ENCODE measurements around the gene PARD3B. TPM values are rescaled to one million over a fixed set of nuclear protein-coding genes. Genes with fewer than 3 reads are reported as not detected.

The PARD3B gene
- total RNA-seq, 4 donors from 2014 or later, result 21.8 to 85.6 (median 36.1) TPM

GRCh38 chr2:205115511-205115910, 570.2 kb downstream of the PARD3B start:
- no peaks in the 10 kb centered on the region for H3K9me3 ChIP-seq
- H3K36me3 ChIP-seq, result no peaks in the 10 kb centered on the region
- intact Hi-C loops (cut with DNase I; ENCODE audit: low total_unique reads), result no loop called here
- no peaks in the 10 kb centered on the region for H3K4me1 ChIP-seq
- no peak for DNase-seq
- H3K4me3 ChIP-seq, result no peak overlapping the region
- H3K27ac ChIP-seq, result no peak overlapping the region
- no peak for TF ChIP-seq POLR2A (IDR thresholded peaks at IDR 0.05)
- TF ChIP-seq, protein P1, sequence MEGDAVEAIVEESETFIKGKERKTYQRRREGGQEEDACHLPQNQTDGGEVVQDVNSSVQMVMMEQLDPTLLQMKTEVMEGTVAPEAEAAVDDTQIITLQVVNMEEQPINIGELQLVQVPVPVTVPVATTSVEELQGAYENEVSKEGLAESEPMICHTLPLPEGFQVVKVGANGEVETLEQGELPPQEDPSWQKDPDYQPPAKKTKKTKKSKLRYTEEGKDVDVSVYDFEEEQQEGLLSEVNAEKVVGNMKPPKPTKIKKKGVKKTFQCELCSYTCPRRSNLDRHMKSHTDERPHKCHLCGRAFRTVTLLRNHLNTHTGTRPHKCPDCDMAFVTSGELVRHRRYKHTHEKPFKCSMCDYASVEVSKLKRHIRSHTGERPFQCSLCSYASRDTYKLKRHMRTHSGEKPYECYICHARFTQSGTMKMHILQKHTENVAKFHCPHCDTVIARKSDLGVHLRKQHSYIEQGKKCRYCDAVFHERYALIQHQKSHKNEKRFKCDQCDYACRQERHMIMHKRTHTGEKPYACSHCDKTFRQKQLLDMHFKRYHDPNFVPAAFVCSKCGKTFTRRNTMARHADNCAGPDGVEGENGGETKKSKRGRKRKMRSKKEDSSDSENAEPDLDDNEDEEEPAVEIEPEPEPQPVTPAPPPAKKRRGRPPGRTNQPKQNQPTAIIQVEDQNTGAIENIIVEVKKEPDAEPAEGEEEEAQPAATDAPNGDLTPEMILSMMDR (IDR thresholded peaks at IDR 0.05), result no peak
- no peaks in the 10 kb centered on the region for H3K27me3 ChIP-seq

GRCh38 chr2:205117125-205117524, 571.9 kb downstream of the PARD3B start:
- intact Hi-C loops (cut with DNase I; ENCODE audit: low total_unique reads), result no loop called here
- H3K27ac ChIP-seq, result no peak overlapping the region
- no peak overlapping the region for H3K4me3 ChIP-seq
- no peak for DNase-seq
- no peaks in the 10 kb centered on the region for H3K4me1 ChIP-seq
- TF ChIP-seq POLR2A (IDR thresholded peaks at IDR 0.05), result no peak
- TF ChIP-seq, protein P1 (IDR thresholded peaks at IDR 0.05), result no peak
- no peaks in the 10 kb centered on the region for H3K36me3 ChIP-seq
- no peaks in the 10 kb centered on the region for H3K27me3 ChIP-seq
- no peaks in the 10 kb centered on the region for H3K9me3 ChIP-seq

GRCh38 chr2:205119136-205119535, 573.9 kb downstream of the PARD3B start:
- H3K9me3 ChIP-seq, result no peaks in the 10 kb centered on the region
- intact Hi-C loops (cut with DNase I; ENCODE audit: low total_unique reads), result no loop called here
- no peaks in the 10 kb centered on the region for H3K27me3 ChIP-seq
- no peaks in the 10 kb centered on the region for H3K36me3 ChIP-seq
- DNase-seq, result no peak
- TF ChIP-seq POLR2A (IDR thresholded peaks at IDR 0.05), result no peak
- TF ChIP-seq, protein P1 (IDR thresholded peaks at IDR 0.05), result no peak
- no peak overlapping the region for H3K4me3 ChIP-seq
- no peaks in the 10 kb centered on the region for H3K4me1 ChIP-seq
- H3K27ac ChIP-seq, result no peak overlapping the region

GRCh38 chr2:205128726-205129125, 583.5 kb downstream of the PARD3B start:
- TF ChIP-seq, protein P1 (IDR thresholded peaks at IDR 0.05), result no peak
- no peak for TF ChIP-seq POLR2A (IDR thresholded peaks at IDR 0.05)

GRCh38 chr2:205129531-205129930, 584.3 kb downstream of the PARD3B start:
- Histone ChIP-seq H3K27me3 (no peaks in the 10 kb centered on the region), H3K4me3 (no peak overlapping the region), H3K4me1 (no peaks in the 10 kb centered on the region), H3K36me3 (no peaks in the 10 kb centered on the region), H3K27ac (no peak overlapping the region), H3K9me3 (no peaks in the 10 kb centered on the region)
- TF ChIP-seq, protein P1 (IDR thresholded peaks at IDR 0.05), result no peak
- TF ChIP-seq POLR2A (IDR thresholded peaks at IDR 0.05), result no peak
- intact Hi-C loops (cut with DNase I; ENCODE audit: low total_unique reads), result no loop called here
- DNase-seq, result no peak

More at GRCh38 chr2:205128726-205129125, 583.5 kb downstream of the PARD3B start:
- no peaks in the 10 kb centered on the region for H3K4me1 ChIP-seq
- no peak overlapping the region for H3K4me3 ChIP-seq
- H3K36me3 ChIP-seq, result no peaks in the 10 kb centered on the region
- intact Hi-C loops (cut with DNase I; ENCODE audit: low total_unique reads), result no loop called here
- no peaks in the 10 kb centered on the region for H3K9me3 ChIP-seq
- no peaks in the 10 kb centered on the region for H3K27me3 ChIP-seq
- H3K27ac ChIP-seq, result no peak overlapping the region
- no peak for DNase-seq
